Kidney (tissue), 14 donors: ENCODE results near the gene EXD2. TPM values are rescaled to one million over a fixed set of nuclear protein-coding genes. Genes with fewer than 3 reads are reported as not detected.
"Not testable (repeated sequence)": the region's sequence is repeated elsewhere in the genome, so short reads cannot be mapped to it uniquely, and the experiment has no call there.

Source experiments
- DNase-seq, 5 donors: peaks; one replicate each; pipeline ENCODE4 v3.0.0-alpha.2; 2013 to 2020
- FAIRE-seq: peaks from 2 replicates; lab custom pipeline; 2012; peaks lifted over from hg19 to GRCh38; lab: Jason Lieb, UNC
- H3K27ac ChIP-seq, 2 donors: one replicate each; pipeline ENCODE4 v1.7.0; 2013; ENCODE audit warnings: low read depth in 2 of 2, low read length in 2 of 2, inconsistent platforms in 1 of 2
- H3K27me3 ChIP-seq: one replicate; pipeline ENCODE4 v1.7.1; 2013; ENCODE audit warnings: low read length, inconsistent platforms; ENCODE audit not compliant: control insufficient read depth, insufficient read depth
- H3K36me3 ChIP-seq, 3 donors: one replicate each; pipeline versions ENCODE4 v1.7.0 to v1.7.1; 2013; ENCODE audit warnings: low read length in 3 of 3, control low read depth in 1 of 3, inconsistent platforms in 1 of 3; ENCODE audit not compliant: insufficient read depth in 3 of 3, control insufficient read depth in 2 of 3
- H3K4me1 ChIP-seq, 3 donors: one replicate each; pipeline versions ENCODE4 v1.7.0 to v1.7.1; 2013; ENCODE audit warnings: low read length in 3 of 3, inconsistent platforms in 1 of 3, low read depth in 1 of 3; ENCODE audit not compliant: control insufficient read depth in 2 of 3, insufficient read depth in 2 of 3
- H3K4me3 ChIP-seq, 3 donors: one replicate each; pipeline versions ENCODE4 v1.7.0 to v1.8.1; 2013; ENCODE audit warnings: low read length in 3 of 3, control low read depth in 1 of 3, inconsistent platforms in 1 of 3
- H3K9ac ChIP-seq, 3 donors: one replicate each; pipeline versions ENCODE4 v1.7.0 to v1.7.1; 2013; ENCODE audit warnings: low read length in 3 of 3, control low read depth in 1 of 3, inconsistent platforms in 1 of 3
- H3K9me3 ChIP-seq, 3 donors: one replicate each; pipeline versions ENCODE4 v1.7.0 to v1.7.1; 2013; ENCODE audit warnings: low read length in 3 of 3, control low read depth in 1 of 3, inconsistent platforms in 1 of 3; ENCODE audit not compliant: control insufficient read depth in 2 of 3, insufficient read depth in 1 of 3
- intact Hi-C: fragments of 100-400 bp; cut with DNase I; formaldehyde crosslinking; loops from one replicate; pipeline ENCODE4 v1.11.1; 2022
- polyA plus RNA-seq: library from polyadenylated mRNA; stranded (reverse); fragments of 350-450 nt; fragmentation: Illumina TruSeq; extraction: RNeasy Lipid Tissue Mini Kit (QIAGEN cat#74804); gene quantifications from one replicate; pipeline ENCODE4 v1.2.3, GENCODE V29; 2014; ENCODE audit warnings: low read depth, low replicate concordance; ENCODE audit not compliant: insufficient read depth
- total RNA-seq: library from RNA; stranded (reverse); fragmentation: NEBNext Ultra II Directional; extraction: Animal tissue kit (Norgen Biotek cat#: 25700); gene quantifications from one replicate; pipeline ENCODE4 v1.2.1, GENCODE V29; 2021
- TF ChIP-seq, protein P1 (sequence below): IDR thresholded peaks from 3 replicates; pipeline ENCODE4 v1.5.1; 2012; ENCODE audit warnings: mild to moderate bottlenecking, moderate library complexity, borderline replicate concordance; ENCODE audit not compliant: insufficient read depth; ENCODE audit errors: extremely low read depth
- donor health status: control.
- donor health status: control.
- donor health status: control.
- donor health status: control.
- donor health status: control.
- donor health status: DM: yes; HTN: yes; CAD: no.
- donor health status: Normal renal cell carcinoma (clear cell type).

The EXD2 gene
- total and polyA plus RNA-seq, 2 donors from 2014 or later = 13.7 to 24.5 TPM

DNA sequence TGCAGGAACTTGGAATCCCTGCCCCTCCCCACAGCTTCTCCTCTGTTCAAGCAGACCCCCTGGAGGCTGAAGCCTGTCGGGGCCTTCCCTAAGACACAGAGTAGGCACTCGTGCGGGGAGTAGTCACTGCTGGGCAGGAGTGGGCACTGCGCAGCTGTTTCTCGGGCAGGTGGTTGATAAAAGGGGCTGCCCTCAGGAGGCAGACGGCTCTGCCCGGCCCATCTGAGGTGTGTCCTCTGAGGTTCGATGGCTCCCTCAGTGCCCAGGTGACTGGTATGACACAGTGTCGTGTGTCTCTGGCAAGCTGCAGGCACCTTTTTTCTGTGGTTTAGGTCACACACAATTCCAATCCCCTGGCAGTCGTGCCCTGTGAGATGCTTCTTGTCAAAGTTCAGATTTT, 78.8 kb downstream of the EXD2 start:
- FAIRE-seq (no peak), DNase-seq (no peak)
- intact Hi-C loops = no loop called here
- Histone ChIP-seq H3K4me3 (no peak overlapping the region), H3K27ac (no peak overlapping the region), H3K9ac (no peak overlapping the region), H3K9me3 (no peaks in the 10 kb centered on the region), H3K4me1 (no peaks in the 10 kb centered on the region), H3K27me3 (no peaks in the 10 kb centered on the region), H3K36me3 (no peaks in the 10 kb centered on the region)
- TF ChIP-seq, protein P1, sequence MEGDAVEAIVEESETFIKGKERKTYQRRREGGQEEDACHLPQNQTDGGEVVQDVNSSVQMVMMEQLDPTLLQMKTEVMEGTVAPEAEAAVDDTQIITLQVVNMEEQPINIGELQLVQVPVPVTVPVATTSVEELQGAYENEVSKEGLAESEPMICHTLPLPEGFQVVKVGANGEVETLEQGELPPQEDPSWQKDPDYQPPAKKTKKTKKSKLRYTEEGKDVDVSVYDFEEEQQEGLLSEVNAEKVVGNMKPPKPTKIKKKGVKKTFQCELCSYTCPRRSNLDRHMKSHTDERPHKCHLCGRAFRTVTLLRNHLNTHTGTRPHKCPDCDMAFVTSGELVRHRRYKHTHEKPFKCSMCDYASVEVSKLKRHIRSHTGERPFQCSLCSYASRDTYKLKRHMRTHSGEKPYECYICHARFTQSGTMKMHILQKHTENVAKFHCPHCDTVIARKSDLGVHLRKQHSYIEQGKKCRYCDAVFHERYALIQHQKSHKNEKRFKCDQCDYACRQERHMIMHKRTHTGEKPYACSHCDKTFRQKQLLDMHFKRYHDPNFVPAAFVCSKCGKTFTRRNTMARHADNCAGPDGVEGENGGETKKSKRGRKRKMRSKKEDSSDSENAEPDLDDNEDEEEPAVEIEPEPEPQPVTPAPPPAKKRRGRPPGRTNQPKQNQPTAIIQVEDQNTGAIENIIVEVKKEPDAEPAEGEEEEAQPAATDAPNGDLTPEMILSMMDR = no peak

DNA sequence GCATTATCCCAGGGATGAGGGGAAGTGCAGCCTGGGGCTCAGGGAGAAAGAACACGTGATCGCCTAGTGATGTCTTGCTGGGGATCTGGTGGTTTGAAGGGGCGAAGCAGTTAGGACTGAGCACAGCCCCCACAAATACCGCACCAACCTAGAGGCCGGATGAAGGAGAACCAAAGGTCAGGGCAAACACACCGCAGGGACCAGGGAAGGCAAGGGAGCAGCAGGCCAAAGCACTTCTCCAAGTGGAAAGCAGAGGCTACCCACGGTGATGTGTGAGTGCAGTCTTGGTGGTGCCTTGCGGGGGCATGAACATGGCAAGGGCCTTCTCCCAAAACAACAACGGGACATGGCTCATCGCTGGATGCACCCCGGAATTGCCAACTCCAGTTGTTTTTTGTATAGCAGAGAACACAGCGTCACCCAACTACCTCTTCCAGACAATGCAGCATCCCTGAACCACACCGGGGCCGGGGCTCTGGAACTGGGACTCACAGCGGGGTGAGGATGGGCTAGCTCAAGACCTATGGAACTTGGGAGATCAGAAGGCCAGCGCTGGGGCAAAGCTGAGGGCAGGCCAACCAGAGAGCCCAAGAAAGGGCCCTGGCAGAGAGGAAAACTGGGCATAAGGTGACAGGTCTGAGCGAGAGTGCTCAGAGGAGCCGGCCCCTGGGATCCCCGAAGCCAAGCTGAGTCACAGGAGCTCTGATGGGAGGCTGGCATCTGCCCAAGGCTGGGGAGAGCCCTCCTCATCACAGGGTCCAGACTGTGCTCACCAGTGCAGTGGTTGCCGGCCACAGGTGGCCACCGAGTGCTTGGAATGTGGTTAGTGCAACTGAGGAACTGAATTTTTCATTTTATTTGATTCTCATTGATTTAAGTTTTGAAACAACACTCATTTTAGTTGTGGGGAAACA, 79.8 kb downstream of the EXD2 start:
- FAIRE-seq (no peak), DNase-seq (no peak)
- H3K9ac ChIP-seq = no peak overlapping the region
- no peaks in the 10 kb centered on the region for H3K4me1 ChIP-seq
- TF ChIP-seq, protein P1 = no peak
- H3K4me3 ChIP-seq = no peak overlapping the region
- no peaks in the 10 kb centered on the region for H3K27me3 ChIP-seq
- no peaks in the 10 kb centered on the region for H3K9me3 ChIP-seq
- intact Hi-C loops = no loop called here
- H3K27ac ChIP-seq = no peak overlapping the region
- no peaks in the 10 kb centered on the region for H3K36me3 ChIP-seq

DNA sequence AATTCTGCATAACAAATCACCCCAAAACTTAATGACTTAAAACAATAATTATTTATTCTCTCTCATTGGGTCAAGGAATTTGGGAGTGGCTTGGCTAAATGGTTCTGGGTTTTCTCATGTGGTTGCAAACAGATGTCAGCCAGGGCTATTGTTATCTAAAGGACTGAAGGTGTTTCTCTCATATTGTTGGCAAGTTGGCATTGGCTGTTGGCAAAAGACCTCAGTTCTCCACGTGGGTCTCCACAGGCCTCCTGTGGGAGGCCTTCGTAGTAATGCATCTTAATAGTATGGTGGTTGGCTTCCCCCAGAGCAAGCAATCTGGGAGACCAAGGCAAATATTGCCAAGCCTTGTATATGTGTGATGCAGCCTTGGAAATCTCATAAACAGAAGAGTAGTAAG, 83.0 kb downstream of the EXD2 start:
- no peaks in the 10 kb centered on the region for H3K36me3 ChIP-seq
- H3K4me3 ChIP-seq = no peak overlapping the region
- H3K9ac ChIP-seq = no peak overlapping the region
- no peak for FAIRE-seq
- no peaks in the 10 kb centered on the region for H3K27me3 ChIP-seq
- no peak overlapping the region for H3K27ac ChIP-seq
- no peaks in the 10 kb centered on the region for H3K4me1 ChIP-seq
- no peak for DNase-seq
- TF ChIP-seq, protein P1 = no peak
- no peaks in the 10 kb centered on the region for H3K9me3 ChIP-seq
- intact Hi-C loops = no loop called here

DNA sequence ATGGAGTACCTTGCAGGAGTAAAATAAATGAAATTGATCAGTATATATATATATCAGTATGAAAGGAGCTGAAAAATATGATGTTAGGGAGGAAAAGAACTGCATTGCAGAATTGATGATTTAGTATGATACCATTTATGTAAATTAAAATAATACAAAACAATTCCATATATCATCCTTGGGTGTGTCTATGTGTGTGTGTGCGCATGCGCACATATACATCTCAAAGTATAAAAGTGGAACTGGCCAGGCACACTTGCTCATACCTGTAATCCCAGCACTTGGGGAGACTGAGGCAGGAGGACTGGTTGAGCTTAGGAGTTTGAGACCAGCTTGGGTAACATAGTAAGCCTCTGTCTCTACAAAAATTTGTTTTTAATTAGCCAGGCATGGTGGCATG, 84.0 kb downstream of the EXD2 start:
- TF ChIP-seq, protein P1 = no peak
- no peaks in the 10 kb centered on the region for H3K36me3 ChIP-seq
- H3K27ac ChIP-seq = no peak overlapping the region
- no peaks in the 10 kb centered on the region for H3K27me3 ChIP-seq
- no peak for FAIRE-seq
- H3K4me1 ChIP-seq = no peaks in the 10 kb centered on the region
- H3K9ac ChIP-seq = no peak overlapping the region
- no peaks in the 10 kb centered on the region for H3K9me3 ChIP-seq
- H3K4me3 ChIP-seq = no peak overlapping the region
- intact Hi-C loops = no loop called here
- DNase-seq = no peak

DNA sequence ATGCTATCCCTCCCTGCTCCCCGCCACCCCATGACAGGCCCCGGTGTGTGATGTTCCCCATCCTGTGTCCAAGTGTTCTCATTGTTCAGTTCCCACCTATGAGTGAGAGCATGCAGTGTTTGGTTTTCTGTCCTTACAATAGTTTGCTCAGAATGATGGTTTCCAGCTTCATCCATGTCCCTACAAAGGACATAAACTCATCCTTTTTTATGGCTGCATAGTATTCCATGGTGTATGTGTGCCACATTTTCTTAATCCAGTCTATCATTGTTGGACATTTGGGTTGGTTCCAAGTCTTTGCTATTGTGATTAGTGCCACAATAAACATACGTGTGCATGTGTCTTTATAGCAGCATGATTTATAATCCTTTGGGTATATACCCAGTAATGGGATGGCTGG, 86.1 kb downstream of the EXD2 start:
- H3K9ac ChIP-seq, H3K4me1 ChIP-seq, H3K9me3 ChIP-seq, H3K27me3 ChIP-seq, H3K4me3 ChIP-seq, FAIRE-seq, DNase-seq, H3K36me3 ChIP-seq, intact Hi-C loops, H3K27ac ChIP-seq: not testable (repeated sequence)
